ENCODE measurements around the gene PROC.

- TF ChIP-seq CTCF (IDR thresholded peaks at IDR 0.05) (no peak), POLR2AphosphoS5 (IDR thresholded peaks at IDR 0.05; ENCODE audit: low read depth, low read length) (no peak), SIN3A (IDR thresholded peaks at IDR 0.05; ENCODE audit: borderline replicate concordance, insufficient read depth, low read depth, low read length) (no peak)
Measured at GRCh38 chr2:127465258-127465657, 47.0 kb downstream of the PROC start.

All from Panc1 (cell line).